ENCODE results near the gene MTMR1.

The MTMR1 gene

GRCh38 chrX:150683536-150684146 lies 9.6 kb upstream of the MTMR1 start:
- no peak overlapping the region for H3K4me3 ChIP-seq (replicated peaks in 1 of 2; ENCODE audit: low read depth in 2 of 2, low read length in 2 of 2)
- peak; percentile 56 for TF ChIP-seq CTCF (IDR thresholded peaks at IDR 0.05; ENCODE audit: low read depth, low read length)
- peak; percentile 52 to 58 for DNase-seq (ENCODE audit: low read depth in 2 of 2)

GRCh38 chrX:150688911-150689451 lies 4.2 kb upstream of the MTMR1 start:
- DNase-seq (ENCODE audit: low read depth in 2 of 2): peak; percentile 58 to 94
- no peak overlapping the region for H3K4me3 ChIP-seq (replicated peaks in 1 of 2; ENCODE audit: low read depth in 2 of 2, low read length in 2 of 2)
- TF ChIP-seq CTCF (IDR thresholded peaks at IDR 0.05; ENCODE audit: low read depth, low read length): no peak

GRCh38 chrX:150690126-150690525 lies 3.1 kb upstream of the MTMR1 start:
- H3K4me3 ChIP-seq (replicated peaks in 1 of 2; ENCODE audit: low read depth in 2 of 2, low read length in 2 of 2): no peak overlapping the region
- peak; percentile 81 to 96 for DNase-seq (ENCODE audit: low read depth in 2 of 2)
- no peak for TF ChIP-seq CTCF (IDR thresholded peaks at IDR 0.05; ENCODE audit: low read depth, low read length)

GRCh38 chrX:150692296-150692695 lies 900 bp upstream of the MTMR1 start:
- no peak for DNase-seq (ENCODE audit: low read depth in 2 of 2)
- H3K4me3 ChIP-seq (replicated peaks in 1 of 2; ENCODE audit: low read depth in 2 of 2, low read length in 2 of 2): peak overlapping the region in 1 of 2 donors; percentile 56
- no peak for TF ChIP-seq CTCF (IDR thresholded peaks at IDR 0.05; ENCODE audit: low read depth, low read length)

- H3K4me3 ChIP-seq (replicated peaks in 1 of 2; ENCODE audit: low read depth in 2 of 2, low read length in 2 of 2): peak overlapping the region; percentile 58 to 62
- no peak for TF ChIP-seq CTCF (IDR thresholded peaks at IDR 0.05; ENCODE audit: low read depth, low read length)
- peak; percentile 43 to 71 for DNase-seq (ENCODE audit: low read depth in 2 of 2)
Observed at GRCh38 chrX:150693725-150694574, 754 bp downstream of the MTMR1 start.

- TF ChIP-seq CTCF (IDR thresholded peaks at IDR 0.05; ENCODE audit: low read depth, low read length): no peak
- H3K4me3 ChIP-seq (replicated peaks in 1 of 2; ENCODE audit: low read depth in 2 of 2, low read length in 2 of 2): no peak overlapping the region
- DNase-seq (ENCODE audit: low read depth in 2 of 2): no peak
Observed at GRCh38 chrX:150694738-150695410, 1.7 kb downstream of the MTMR1 start.
